Glomerular endothelial cell (primary cell): ENCODE results near the gene TSSC4. TPM values are rescaled to one million over a fixed set of nuclear protein-coding genes. Genes with fewer than 3 reads are reported as not detected.

Experiments
- DNase-seq: peaks from one replicate; pipeline ENCODE4 v3.0.0-alpha.2; 2011; ENCODE audit warnings: low read depth, low spot score; ENCODE audit errors: extremely low read depth
- total RNA-seq: library from RNA; depleted of rRNA; stranded (reverse); fragments of >200 nt; gene quantifications from 2 replicates; pipeline ENCODE4 v1.2.3, GENCODE V29; 2015

TSSC4 gene
- total RNA-seq, 1 donor from 2014 or later = 51.0 TPM

DNA sequence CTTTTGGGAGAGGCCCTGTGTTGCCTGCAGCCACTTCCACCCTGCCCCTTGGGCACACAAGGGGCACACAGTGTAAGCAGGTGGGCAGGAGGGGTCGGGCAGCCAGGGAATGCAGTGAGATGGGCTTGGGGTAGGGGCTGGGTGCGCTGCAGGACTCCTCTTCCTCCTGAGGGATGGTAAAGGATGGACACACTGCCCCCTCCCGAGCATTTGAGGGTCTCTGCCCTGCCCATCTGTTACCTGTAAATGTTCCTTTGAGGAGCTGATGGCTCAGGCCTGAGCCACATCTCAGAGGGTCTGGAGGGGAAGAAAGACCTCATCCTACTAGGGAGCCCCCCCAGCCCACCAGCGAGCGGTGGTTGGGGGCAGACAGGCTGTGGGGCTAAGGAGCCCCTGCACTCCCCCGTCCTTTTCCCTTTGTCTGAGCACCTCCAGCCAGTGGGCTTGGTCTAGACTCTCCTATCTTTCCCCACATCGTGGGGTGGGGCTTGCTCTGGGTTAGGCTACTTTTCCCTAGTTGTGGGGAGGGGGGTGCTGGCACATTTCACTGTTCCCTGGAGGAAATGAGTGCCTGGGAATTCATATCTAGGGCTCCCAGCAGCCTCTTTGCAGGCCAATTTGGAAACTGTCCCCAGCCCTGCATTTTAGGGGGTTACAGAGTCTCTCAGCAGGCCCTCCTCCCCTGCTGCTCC is 1.7 kb upstream of the TSSC4 start:
- no peak for DNase-seq

DNA sequence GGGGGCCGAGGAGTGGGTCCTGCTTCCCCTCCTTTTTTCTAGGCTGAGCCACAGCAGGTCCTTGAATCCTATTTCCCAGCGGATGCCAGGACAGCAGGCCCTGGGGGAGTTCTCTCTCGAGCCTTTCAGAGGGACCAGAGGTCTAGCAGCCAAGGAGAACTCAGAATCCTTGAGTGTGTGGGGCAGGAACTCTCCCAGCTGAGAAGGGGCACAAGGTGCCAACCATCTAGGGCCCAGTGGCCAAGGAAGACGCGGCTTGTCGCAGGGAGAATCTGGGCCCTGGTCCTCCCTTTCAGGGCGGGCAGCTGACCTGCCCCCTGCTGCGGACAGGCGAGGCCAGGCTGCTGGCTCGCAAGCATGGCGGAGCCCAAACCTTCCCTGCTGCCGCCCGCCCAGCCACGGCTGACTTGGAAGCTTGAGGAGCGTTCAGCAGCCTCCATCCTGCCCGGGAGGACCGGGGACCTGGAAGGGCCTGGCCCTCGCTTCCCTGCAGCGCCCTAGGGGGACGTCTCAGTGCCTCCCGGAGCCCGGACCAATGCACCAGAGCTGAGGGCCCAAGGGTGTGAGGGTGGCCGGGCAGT is 972 bp upstream of the TSSC4 start:
- DNase-seq = no peak

DNA sequence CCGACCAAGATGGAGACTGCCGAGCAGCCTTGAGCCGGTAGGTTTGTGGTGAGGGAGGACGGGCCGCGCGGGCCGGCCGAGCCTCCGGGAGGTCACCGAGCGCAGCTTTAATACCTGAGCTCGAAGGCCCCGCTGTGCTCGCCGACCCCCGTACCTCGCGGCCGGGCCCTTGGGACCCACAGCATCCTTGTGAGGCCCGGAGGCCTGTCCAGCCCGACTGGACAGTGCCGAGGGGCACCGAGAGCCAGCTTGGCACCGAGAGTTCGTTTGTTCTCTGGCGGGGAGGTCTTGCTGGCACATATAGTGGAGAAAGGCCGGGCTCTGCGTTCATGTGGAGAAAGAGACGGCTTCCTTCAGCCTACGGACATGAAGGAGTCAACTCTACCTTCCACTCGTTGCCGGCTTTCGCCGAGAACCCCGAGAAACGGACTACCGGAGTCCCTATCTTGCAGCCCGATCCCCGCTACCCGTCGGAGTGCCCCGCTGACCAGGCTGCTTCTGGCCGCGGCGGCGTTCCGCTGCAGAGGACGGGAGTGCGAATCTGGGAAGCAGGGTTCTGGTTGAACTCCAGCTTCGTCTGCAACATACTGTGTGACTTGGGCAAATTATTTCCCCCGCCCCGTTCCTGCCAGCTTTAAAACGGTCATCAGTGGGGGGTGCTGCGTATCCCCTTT is 349 bp downstream of the TSSC4 start:
- no peak for DNase-seq

DNA sequence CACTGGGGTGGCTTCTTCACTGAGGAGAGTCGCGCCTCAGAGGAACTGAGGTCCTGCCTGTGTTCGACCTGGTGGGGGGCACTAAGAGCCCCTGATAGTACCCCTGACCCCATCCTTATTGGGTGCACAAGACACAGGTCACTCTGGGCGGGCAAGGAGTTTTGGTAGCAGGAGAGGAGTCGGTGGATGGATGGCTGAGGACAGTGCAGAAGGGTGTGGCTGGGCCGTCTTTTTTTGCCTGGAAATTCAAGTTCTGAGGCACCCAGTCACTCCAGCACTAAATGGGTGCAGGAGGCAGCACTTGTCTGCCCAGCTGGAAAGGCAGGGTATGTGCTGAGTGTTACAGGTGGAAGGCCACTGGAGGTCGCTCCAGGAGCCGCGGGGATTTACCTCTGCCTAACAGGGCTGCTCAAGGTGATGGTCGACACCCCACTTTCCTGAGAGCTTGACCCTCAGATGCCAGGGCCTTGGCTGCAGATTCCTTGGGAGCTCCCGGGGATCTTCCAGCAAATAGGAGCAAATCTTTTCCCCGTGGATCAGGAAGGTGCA is 960 bp downstream of the TSSC4 start:
- no peak for DNase-seq

DNA sequence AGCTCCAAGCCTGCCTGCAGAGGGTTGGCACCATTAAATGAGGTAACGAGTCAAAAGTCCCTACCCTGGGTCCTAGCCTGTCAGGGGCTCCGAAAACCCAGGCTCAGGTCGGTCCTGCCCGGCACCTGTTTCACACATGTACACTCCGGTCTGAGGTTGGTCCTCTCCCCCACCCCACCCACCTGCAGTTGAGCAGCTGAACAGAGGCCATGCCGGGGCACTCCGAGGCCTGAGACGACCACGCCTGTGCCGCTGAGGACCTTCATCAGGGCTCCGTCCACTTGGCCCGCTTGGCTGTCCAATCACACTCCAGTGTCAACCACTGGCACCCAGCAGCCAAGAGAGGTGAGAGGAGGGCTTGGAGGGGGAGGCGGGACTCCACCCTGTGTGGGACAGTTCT is 1.6 kb downstream of the TSSC4 start:
- DNase-seq = no peak

DNA sequence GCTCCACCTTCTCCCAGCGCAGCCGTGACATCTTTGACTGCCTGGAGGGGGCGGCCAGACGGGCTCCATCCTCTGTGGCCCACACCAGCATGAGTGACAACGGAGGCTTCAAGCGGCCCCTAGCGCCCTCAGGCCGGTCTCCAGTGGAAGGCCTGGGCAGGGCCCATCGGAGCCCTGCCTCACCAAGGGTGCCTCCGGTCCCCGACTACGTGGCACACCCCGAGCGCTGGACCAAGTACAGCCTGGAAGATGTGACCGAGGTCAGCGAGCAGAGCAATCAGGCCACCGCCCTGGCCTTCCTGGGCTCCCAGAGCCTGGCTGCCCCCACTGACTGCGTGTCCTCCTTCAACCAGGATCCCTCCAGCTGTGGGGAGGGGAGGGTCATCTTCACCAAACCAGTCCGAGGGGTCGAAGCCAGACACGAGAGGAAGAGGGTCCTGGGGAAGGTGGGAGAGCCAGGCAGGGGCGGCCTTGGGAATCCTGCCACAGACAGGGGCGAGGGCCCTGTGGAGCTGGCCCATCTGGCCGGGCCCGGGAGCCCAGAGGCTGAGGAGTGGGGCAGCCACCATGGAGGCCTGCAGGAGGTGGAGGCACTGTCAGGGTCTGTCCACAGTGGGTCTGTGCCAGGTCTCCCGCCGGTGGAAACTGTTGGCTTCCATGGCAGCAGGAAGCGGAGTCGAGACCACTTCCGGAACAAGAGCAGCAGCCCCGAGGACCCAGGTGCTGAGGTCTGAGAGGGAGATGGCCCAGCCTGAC is 2.5 kb downstream of the TSSC4 start:
- DNase-seq = no peak

DNA sequence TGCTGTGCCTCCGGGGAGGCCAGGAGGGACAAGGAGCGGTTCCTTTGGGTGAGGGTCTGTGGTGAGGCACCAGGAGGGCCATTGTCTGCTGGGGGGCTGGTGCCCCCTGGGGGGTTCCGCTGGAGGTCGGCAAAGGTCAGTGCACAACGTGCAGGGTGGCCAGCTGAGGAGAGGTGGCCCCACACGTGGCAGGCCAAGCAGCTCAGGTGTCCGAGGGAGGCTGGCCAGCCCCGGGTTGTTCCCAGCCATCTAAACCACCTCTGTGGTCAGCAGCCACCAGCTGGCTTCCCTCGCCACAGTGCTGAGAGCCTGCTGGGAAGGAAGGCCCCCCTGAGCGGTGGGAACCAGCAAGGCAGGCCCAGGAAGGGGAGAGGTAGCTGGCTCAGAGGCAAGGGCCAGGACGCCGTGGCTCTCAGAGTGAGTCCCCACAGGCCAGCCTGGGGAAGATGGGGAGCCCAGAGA is 4.2 kb downstream of the TSSC4 start:
- no peak for DNase-seq

DNA sequence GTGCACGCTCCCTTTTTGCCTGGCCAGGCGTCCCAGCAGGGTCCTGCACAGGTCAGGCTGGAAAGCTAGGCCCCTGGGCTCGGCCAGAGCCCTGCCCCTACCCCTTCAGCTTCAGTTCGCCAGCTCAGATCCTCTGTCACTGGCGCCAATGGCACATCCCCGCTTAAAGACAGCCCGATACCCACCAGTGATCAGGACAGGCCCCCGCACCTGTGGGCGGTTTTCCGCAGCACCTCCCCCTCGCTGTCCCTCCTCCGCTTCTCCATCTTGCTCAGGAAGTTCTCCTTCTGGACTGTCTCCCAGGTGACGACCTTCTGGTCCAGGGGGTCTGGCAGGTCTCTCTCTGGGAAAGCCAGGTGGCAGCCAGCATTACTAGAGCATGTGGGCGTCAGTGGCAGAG is 5.9 kb downstream of the TSSC4 start:
- no peak for DNase-seq

DNA sequence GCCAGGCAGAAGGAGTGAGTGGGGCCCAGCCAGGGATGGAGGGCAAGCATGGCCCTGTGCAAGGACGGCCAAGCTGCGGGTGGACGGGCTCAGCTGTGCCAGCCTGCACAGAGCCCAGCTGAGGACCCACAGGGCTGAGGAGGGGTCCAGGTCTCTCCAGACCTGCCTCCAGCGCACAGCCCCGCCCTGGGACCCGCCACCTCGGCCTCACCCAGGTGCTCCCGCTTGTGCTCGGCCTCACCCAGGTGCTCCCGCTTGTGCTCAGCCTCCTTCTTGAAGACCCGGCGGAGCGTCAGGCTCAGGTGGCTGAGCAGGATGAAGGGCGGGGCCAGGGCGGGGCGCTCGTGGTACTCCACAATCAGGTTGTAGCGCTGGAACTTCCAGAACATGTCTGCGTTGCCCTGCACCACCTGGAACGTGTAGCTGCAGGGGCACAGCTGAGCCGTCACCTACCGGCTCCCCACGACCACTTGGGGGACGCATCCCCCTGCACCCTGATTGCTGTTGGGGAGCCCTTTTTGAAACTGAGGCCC is 6.4 kb downstream of the TSSC4 start:
- no peak for DNase-seq

DNA sequence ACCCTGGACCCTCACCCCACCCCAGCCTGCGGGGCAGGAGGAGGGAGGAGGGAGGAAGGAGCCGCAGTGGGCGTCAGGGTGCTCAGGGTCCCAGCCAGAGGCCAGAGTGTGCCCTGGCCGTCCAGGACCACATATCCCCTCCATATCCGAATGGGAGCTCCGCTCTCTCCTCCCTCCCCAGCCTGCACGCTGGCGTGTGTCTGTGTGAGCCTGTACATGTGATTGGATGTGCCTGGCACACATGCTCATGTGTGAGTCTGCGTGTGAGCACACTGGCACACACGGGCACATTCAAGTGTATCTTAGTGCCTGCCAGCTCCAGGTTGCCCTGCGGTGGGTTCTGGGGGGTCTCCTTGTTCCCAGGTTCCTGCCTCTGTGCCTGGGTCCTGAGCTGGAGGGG is 8.1 kb downstream of the TSSC4 start:
- DNase-seq = no peak

DNA sequence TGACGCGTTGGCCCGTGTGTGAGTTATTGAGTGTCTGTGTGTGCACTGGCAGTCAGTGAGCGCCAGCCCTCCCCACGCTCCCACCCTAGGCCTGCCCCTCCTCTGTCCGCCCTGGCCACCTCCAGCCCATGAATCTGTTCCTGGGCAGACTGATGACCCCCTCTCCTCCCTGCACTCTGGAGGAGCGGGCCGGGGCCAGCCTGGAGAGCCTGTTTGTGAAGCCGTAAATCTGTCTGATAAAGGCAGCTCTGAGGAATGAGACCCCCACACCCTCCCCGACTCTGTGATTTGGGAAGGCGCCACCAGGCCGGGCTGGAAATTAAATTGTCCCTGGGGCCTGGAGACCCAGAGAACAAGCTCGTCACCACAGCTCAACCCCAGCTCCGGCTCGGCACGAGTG is 8.6 kb downstream of the TSSC4 start:
- DNase-seq = no peak

DNA sequence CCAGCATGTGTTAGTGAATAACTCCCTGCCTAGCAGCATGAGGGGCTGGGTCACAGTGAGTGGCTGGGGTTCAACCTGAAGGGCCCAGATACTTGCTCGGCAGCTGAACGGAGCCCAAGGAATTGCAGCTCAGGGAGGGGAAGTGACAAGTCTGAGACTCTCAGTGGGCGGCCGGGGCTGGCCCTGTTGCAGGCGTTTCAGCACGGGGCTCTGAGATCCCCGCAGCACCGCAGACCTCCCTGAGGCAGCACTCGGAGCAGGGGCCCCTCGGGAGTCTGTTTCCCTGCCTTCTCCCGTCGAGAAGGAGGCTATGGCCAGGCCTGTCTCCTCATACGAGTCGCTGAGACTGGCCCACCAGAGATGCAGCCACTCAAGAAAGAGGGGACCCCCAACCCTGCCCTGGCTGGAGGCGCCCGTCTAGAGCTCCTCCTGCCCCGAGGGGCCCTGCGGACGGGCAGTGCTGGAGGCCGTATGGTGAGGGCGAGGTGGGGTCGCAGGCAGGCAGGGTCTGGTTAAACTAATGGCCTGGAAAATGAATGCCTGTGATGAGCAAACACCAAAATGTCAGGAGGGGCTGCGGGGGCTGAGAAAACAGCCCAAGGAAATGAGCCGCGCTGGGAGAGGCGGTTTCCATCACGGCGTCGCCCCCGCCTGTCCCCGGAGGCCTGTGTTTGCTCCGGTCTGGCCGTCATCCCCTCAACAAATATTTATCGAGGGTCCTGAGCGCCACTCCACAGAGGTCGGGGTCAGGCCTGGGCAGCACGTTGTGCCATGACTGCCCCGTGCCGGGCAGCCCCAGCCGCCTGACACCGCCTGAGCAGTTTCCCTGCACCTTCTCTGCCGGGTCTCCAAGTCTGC is 9.3 kb downstream of the TSSC4 start:
- DNase-seq = no peak

DNA sequence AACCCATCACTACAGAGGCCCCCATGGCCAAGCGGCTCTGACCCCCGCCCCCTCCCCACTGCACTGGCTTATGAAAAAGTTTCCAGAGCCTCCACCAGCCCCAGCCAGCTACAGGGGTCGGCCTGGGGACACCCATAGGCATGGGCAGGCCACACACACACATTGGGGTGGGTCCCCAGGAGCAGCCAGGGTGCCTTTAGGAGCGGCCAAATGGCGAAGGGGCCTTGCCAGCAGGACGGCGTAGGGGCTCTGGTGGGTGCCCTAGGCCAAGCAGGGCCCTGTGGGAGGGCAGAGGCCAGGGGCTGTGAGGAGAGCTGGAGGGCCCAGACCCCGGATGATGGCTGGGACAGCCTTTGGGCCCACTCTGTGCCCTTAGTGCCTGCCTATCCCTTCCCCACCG is 10.1 kb downstream of the TSSC4 start:
- no peak for DNase-seq

DNA sequence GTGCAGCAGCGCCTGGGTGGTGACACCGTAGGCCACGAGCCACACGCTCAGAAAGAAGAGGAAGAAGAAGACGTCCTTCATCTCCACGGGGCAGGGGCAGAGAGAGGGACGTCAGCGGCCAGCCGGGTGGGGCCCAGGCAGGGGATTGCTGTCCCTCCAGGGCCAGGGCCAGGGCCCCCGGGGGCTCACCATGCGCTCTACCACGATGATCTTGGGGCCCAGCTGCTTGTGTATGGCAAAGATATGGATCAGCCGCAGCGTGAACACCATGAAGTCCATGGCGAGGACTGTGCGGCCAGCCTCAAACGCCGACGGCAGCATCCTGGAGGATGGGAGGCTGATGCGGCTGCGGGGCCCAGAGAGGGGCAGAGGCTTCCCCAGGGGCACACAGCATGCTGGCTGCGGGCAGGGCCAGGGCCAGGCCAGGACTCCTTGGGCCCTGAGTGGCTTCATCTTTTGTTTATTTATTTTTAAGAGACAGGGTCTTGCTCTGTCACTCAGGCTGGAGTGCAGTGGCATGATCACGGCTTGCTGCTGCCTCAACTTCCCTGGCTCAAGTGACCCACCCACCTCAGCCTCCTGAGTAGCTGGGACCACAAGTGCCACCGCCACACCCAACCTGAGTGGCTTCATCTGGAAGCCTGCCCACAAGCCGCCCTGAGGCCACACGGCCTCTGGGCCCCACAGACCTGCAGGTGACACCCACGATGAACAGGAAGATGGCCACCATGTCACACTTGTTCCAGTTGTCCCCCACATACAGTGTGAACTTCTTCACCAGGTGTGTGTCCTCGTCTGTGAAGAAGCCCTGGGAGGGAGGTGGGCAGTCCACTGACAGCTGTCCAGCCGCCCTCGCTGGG is 11.1 kb downstream of the TSSC4 start:
- DNase-seq = no peak

DNA sequence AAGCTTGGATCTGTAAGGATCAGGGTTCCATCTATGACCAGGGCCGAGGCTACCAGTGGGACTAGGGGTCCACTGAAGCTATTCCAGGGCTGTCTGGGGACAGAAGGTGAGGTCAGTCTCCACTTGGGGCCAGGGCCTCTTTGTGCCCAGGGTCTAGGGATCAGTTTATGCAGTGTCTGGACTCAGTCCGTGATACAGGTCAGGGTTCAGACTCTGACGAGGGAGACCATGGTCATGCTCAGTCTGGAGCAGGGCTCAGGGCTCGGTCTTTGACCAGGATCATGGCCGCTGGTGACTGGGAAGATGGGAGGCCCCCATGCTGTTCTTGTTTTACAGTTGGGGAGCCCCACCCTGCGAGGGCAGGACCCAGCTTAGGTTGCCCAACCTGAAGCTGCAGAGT is 11.8 kb downstream of the TSSC4 start:
- no peak for DNase-seq

DNA sequence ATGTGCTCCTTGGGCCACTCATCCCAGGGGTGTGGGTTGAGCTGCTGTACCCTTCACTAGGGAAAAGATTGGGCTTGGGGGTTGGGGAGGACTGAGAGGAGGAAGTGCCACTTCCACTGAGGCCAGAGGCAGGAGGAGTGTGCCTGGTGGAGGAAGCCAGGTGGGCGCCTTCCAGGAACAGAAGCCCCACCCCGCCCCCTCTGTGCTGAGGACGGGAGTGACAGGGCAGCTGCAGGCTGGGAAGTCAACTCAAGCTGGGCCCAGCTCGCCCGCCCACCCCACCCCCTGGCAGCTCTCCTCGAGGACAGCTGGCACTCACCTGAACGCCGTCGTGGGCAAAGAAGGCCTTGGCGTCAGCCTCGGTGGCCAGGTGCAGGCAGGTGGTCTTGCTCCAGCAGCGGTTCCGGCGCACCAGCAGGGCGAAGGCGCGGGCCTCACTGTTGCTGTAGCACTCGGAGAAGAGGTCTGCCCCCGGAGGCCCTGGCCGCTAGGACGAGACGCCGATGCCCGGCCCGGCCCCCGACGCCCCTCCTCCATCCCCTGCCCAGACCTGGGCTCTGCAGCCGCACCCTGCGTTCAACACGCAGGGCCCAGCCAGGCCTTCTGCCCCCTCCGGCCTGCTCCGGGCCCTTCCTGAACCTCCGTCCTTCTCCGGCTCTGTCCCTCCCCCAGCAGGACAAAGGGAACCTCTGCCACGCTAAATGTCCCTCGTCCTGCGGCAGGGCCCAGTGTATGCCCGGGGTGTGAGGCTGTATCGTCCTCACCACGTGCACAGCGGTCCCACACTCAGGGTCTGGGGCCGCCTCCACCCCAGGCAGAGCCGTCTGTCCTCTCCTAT is 13.4 kb downstream of the TSSC4 start:
- no peak for DNase-seq

DNA sequence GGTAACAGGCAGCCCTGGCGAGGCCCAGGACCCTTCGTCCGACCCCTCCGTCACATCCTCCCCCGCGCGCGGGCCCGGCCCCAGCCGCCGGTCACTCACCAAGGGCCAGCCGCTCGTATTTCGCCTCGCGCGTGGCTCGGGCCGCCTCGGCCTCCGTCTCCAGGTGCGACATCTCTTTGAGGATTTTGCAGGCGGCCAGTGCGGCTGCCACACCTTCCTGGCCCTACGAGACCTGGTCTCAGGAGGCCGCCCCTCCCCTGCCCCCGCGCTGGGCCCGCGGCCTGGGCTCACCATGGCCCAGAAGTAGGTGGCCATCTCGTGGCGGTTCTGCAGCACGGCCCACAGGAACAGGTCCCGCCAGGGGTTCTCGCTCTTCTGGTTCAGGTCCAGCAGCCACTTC is 14.1 kb downstream of the TSSC4 start:
- no peak for DNase-seq

DNA sequence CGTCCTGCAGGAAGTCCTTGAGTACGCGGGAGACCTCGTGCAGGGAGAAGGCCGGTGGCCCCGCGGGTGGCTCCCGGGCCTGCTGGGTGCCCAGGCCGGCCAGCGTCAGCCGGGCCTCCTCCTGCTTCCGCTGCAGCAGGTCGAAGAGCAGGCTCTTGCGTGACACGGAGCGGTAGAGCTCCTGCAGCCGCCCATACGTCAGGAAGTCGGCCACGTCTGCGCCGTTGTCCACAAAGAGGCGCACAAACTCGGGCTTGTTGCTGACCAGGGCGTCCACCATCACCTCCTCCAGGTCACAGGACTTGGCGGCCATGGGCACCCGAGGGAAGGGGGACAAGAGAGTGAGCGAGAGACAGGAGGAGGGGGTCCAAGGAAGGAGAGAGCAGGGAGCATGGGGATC is 14.6 kb downstream of the TSSC4 start:
- no peak for DNase-seq
